ENCODE measurements around the gene SDHB. TPM values are rescaled to one million over a fixed set of nuclear protein-coding genes. Genes with fewer than 3 reads are reported as not detected.
A peak's percentile ranks its signal among the peaks of the same experiment; 100 is the strongest.

The SDHB gene
- total and polyA plus RNA-seq, 2 of the 8 experiments (the other 6 are each of a cell fraction or from before 2014, with no cell fraction given): 84.0 to 98.7 TPM

DNA sequence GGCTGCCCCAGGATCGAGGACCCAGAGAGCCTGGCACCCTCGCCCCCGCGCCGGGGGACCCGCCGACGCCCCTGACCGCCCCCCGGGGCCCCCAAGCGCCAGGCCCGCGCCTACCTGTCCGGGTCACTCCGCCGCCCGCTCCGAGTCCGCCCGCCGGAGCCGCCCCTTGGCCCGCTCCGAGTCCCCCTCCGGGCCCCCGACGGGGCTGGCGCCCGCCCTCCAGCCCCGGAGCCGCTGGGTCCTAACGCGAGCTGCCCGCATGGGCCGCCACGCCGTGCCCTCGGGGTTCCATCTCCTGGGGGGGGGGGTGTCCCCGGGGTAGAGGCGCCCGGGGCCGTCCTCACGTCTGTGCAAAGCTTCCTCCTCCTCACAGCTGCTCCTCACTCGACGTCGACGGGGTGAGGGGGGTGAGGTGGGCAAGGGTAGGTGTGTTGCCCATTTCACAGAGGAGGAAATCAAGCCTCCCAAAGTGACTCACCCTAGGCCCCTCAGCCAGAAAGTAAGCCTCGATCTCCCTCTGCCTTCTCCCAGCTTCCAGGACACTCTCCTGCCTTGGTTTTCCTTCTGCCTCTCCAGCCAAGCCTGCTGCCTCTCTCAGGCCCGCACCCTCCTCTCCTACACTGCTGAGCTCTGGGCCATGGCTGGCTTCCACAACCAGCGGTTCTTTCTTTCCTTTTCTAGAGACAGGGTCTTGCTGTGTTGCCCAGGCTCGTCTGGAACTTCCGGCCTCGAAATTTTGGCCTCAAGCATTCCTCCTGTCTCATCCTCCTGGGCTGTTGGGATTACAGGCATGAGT is 73.2 kb downstream of the SDHB start, which contains the start of gene MFAP2 (continued):
- TF ChIP-seq HDAC2 (IDR thresholded peaks at IDR 0.05; ENCODE audit: borderline replicate concordance in 1 of 2, low read depth in 2 of 2, low read length in 2 of 2): peak; percentile 54 to 85; a peak in 2 of 4 replicates
- TF ChIP-seq RAD21 (IDR thresholded peaks at IDR 0.05 in 1 of 2, conservative IDR thresholded peaks at IDR 0.05 in 1 of 2; ENCODE audit: low read depth in 2 of 2, low read length in 2 of 2): no peak
- peak; percentile 67 for TF ChIP-seq TAF1 (IDR thresholded peaks at IDR 0.05; ENCODE audit: low read depth, low read length)
- TF ChIP-seq SIRT6 (IDR thresholded peaks at IDR 0.05; ENCODE audit: low read length): no peak
- peak; percentile 97 for TF ChIP-seq FOSL1 (IDR thresholded peaks at IDR 0.05; ENCODE audit: insufficient read depth, low read depth, low read length)
- peak; percentile 59 for TF ChIP-seq EGR1 (IDR thresholded peaks at IDR 0.05; ENCODE audit: borderline replicate concordance, low read depth, low read length)
- no peak for TF ChIP-seq BACH1 (IDR thresholded peaks at IDR 0.05; ENCODE audit: low read length)
- TF ChIP-seq SP1 (IDR thresholded peaks at IDR 0.05; ENCODE audit: low read depth, low read length): no peak
- no peak for TF ChIP-seq RNF2 (IDR thresholded peaks at IDR 0.05; ENCODE audit: borderline replicate concordance, low read depth, low read length, missing control alignments, poor library complexity, severe bottlenecking)
- TF ChIP-seq CREB1 (IDR thresholded peaks at IDR 0.05): peak; percentile 32
- TF ChIP-seq NANOG (IDR thresholded peaks at IDR 0.05; ENCODE audit: insufficient read depth, low read depth, low read length, poor library complexity, severe bottlenecking): no peak
- peak; percentile 61 for TF ChIP-seq TAF7 (optimal IDR thresholded peaks at IDR 0.05; ENCODE audit: borderline replicate concordance, low read depth, low read length)
- peak; percentile 98 for TF ChIP-seq KDM1A (IDR thresholded peaks at IDR 0.05; ENCODE audit: borderline replicate concordance, low read length)
